Vagina (tissue), 2 donors: ENCODE results near the gene PGM2. TPM values are rescaled to one million over a fixed set of nuclear protein-coding genes. Genes with fewer than 3 reads are reported as not detected.

Experiments
- DNase-seq, 2 donors: peaks; one replicate each; pipeline ENCODE4 v3.0.0-alpha.2; 2017; ENCODE audit errors: extremely low spot score in 2 of 2
- H3K27ac ChIP-seq: fragments of 200-600 bp; sonication (generic); one replicate; pipeline ENCODE4 v1.5.1; 2019
- H3K27me3 ChIP-seq: fragments of 200-600 bp; sonication (generic); one replicate; pipeline ENCODE4 v1.5.1; 2019
- H3K36me3 ChIP-seq, 2 donors: fragments of 200-600 bp; sonication (generic); one replicate each; pipeline ENCODE4 v1.5.1; 2017 to 2019
- H3K4me1 ChIP-seq: fragments of 200-600 bp; sonication (generic); one replicate; pipeline ENCODE4 v1.5.1; 2019
- H3K4me3 ChIP-seq, 2 donors: fragments of 200-600 bp; sonication (generic); 1 replicate in 1 of 2; 2 replicates in 1 of 2; pipeline ENCODE4 v1.5.1; 2016 to 2019
- H3K9me3 ChIP-seq: fragments of 200-600 bp; sonication (generic); one replicate; pipeline ENCODE4 v1.5.1; 2019
- CTCF ChIP-seq, 3 experiments: fragments of 450-650 bp in 2 of 3; fragments of 200-600 bp in 1 of 3; sonication (generic) in 1 of 3; IDR thresholded peaks; one replicate each; pipeline ENCODE4 v1.5.1; 2017 to 2019; ENCODE audit warnings: antibody characterized with exemption in 3 of 3, mild to moderate bottlenecking in 2 of 3, moderate library complexity in 2 of 3
- POLR2A ChIP-seq, 2 donors: fragments of 450-650 bp; IDR thresholded peaks; one replicate each; pipeline ENCODE4 v1.6.1; 2017; ENCODE audit warnings: antibody characterized with exemption in 2 of 2, mild to moderate bottlenecking in 2 of 2, moderate library complexity in 2 of 2
- POLR2AphosphoS5 ChIP-seq, 2 donors: sonication (generic); formaldehyde crosslinking; IDR thresholded peaks; one replicate each; pipeline ENCODE4 v1.9.0; 2017; ENCODE audit warnings: antibody characterized with exemption in 2 of 2, mild to moderate bottlenecking in 2 of 2, low read depth in 1 of 2; ENCODE audit not compliant: insufficient read depth in 1 of 2
- intact Hi-C: fragments of 100-400 bp; cut with DNase I; formaldehyde crosslinking; loops from one replicate; pipeline ENCODE4 v1.15.1; 2023
- total RNA-seq: library from RNA; depleted of rRNA; stranded (reverse); fragments of >200 nt; gene quantifications from one replicate; pipeline ENCODE4 v1.2.3, GENCODE V29; 2016

PGM2 gene
- total RNA-seq, 1 donor from 2014 or later: 30.2 TPM

- no peak overlapping the region for H3K27ac ChIP-seq
- no peak overlapping the region for H3K4me3 ChIP-seq
- intact Hi-C loops: no loop called here
- H3K4me1 ChIP-seq: no peaks in the 10 kb centered on the region
- H3K36me3 ChIP-seq: peaks cover 0 to 15% of the 10 kb centered on the region in 2 donors
- no peak for DNase-seq
- no peaks in the 10 kb centered on the region for H3K27me3 ChIP-seq
- no peaks in the 10 kb centered on the region for H3K9me3 ChIP-seq
- TF ChIP-seq CTCF (IDR thresholded peaks at IDR 0.05) (no peak), POLR2AphosphoS5 (IDR thresholded peaks at IDR 0.05; ENCODE audit: insufficient read depth in 1 of 2, low read depth in 1 of 2) (no peak), POLR2A (IDR thresholded peaks at IDR 0.05) (no peak)
These were observed 33.8 kb downstream of the PGM2 start for GRCh38 chr4:37860266-37860665.

GRCh38 chr4:37862961-37863360 lies 36.5 kb downstream of the PGM2 start:
- no peak for DNase-seq
- no peak overlapping the region for H3K27ac ChIP-seq

GRCh38 chr4:37864786-37865185 lies 38.3 kb downstream of the PGM2 start:
- Histone ChIP-seq H3K36me3 (no peaks in the 10 kb centered on the region), H3K27ac (no peak overlapping the region), H3K27me3 (no peaks in the 10 kb centered on the region), H3K4me1 (no peaks in the 10 kb centered on the region), H3K4me3 (no peak overlapping the region), H3K9me3 (no peaks in the 10 kb centered on the region)
- DNase-seq: no peak
- TF ChIP-seq CTCF (IDR thresholded peaks at IDR 0.05): no peak
- no peak for TF ChIP-seq POLR2A (IDR thresholded peaks at IDR 0.05)
- intact Hi-C loops: no loop called here

More at GRCh38 chr4:37862961-37863360, 36.5 kb downstream of the PGM2 start:
- Histone ChIP-seq H3K27me3 (no peaks in the 10 kb centered on the region), H3K4me1 (no peaks in the 10 kb centered on the region), H3K36me3 (no peaks in the 10 kb centered on the region), H3K4me3 (no peak overlapping the region), H3K9me3 (no peaks in the 10 kb centered on the region)
- intact Hi-C loops: no loop called here
- TF ChIP-seq CTCF (IDR thresholded peaks at IDR 0.05) (no peak), POLR2A (IDR thresholded peaks at IDR 0.05) (no peak), POLR2AphosphoS5 (IDR thresholded peaks at IDR 0.05; ENCODE audit: insufficient read depth in 1 of 2, low read depth in 1 of 2) (no peak)

GRCh38 chr4:37865450-37865849 lies 39.0 kb downstream of the PGM2 start:
- no peak for DNase-seq
- intact Hi-C loops: no loop called here
- no peaks in the 10 kb centered on the region for H3K27me3 ChIP-seq
- no peak for TF ChIP-seq POLR2A (IDR thresholded peaks at IDR 0.05)
- no peak for TF ChIP-seq CTCF (IDR thresholded peaks at IDR 0.05)
- no peak for TF ChIP-seq POLR2AphosphoS5 (IDR thresholded peaks at IDR 0.05; ENCODE audit: insufficient read depth in 1 of 2, low read depth in 1 of 2)
- no peak overlapping the region for H3K4me3 ChIP-seq
- no peak overlapping the region for H3K27ac ChIP-seq
- no peaks in the 10 kb centered on the region for H3K36me3 ChIP-seq
- H3K9me3 ChIP-seq: no peaks in the 10 kb centered on the region
- H3K4me1 ChIP-seq: no peaks in the 10 kb centered on the region

GRCh38 chr4:37867102-37867501 lies 40.6 kb downstream of the PGM2 start:
- no peak overlapping the region for H3K4me3 ChIP-seq
- no peaks in the 10 kb centered on the region for H3K9me3 ChIP-seq
- intact Hi-C loops: no loop called here
- H3K4me1 ChIP-seq: no peaks in the 10 kb centered on the region
- DNase-seq: no peak
- no peaks in the 10 kb centered on the region for H3K36me3 ChIP-seq
- TF ChIP-seq CTCF (IDR thresholded peaks at IDR 0.05): no peak
- TF ChIP-seq POLR2AphosphoS5 (IDR thresholded peaks at IDR 0.05; ENCODE audit: insufficient read depth in 1 of 2, low read depth in 1 of 2): no peak
- no peak for TF ChIP-seq POLR2A (IDR thresholded peaks at IDR 0.05)
- H3K27ac ChIP-seq: no peak overlapping the region
- H3K27me3 ChIP-seq: no peaks in the 10 kb centered on the region
